ENCODE results near the gene ARHGEF11. TPM values are rescaled to one million over a fixed set of nuclear protein-coding genes. Genes with fewer than 3 reads are reported as not detected.

Gene ARHGEF11
- total RNA-seq, 1 donor from 2014 or later = 29.1 TPM

- Histone ChIP-seq H3K27ac (replicated peaks) (peak overlapping the region; percentile 94), H3K4me3 (peak overlapping the region; percentile 72), H3K4me1 (peaks cover 78% of the 10 kb centered on the region), H3K36me3 (no peaks in the 10 kb centered on the region), H3K27me3 (ENCODE audit: low read depth) (peaks cover 46% of the 10 kb centered on the region), H3K9me3 (replicated peaks) (no peaks in the 10 kb centered on the region)
- TF ChIP-seq CTCF (IDR thresholded peaks at IDR 0.05; ENCODE audit: borderline replicate concordance) = no peak
- DNase-seq = peak; percentile 72
- intact Hi-C loops (cut with micrococcal nuclease) = no loop called here
These were observed 150.7 kb downstream of the ARHGEF11 start for GRCh38 chr1:156894711-156895454.

GRCh38 chr1:156894001-156894400 is 151.5 kb downstream of the ARHGEF11 start:
- Histone ChIP-seq H3K4me3 (peak overlapping the region; percentile 72), H3K4me1 (peaks cover 70% of the 10 kb centered on the region), H3K27ac (replicated peaks) (peak overlapping the region; percentile 94), H3K36me3 (no peaks in the 10 kb centered on the region), H3K27me3 (ENCODE audit: low read depth) (peaks cover 39% of the 10 kb centered on the region), H3K9me3 (replicated peaks) (no peaks in the 10 kb centered on the region)
- DNase-seq = no peak
- intact Hi-C loops (cut with micrococcal nuclease) = no loop called here
- TF ChIP-seq CTCF (IDR thresholded peaks at IDR 0.05; ENCODE audit: borderline replicate concordance) = no peak

GRCh38 chr1:156893048-156893953 is 152.2 kb downstream of the ARHGEF11 start, which contains the start of gene PEAR1:
TSS of gene PEAR1 (plus strand) at chr1:156893718. CDS start at chr1:156903927, 10,209 bp downstream.
- peaks cover 63% of the 10 kb centered on the region for H3K4me1 ChIP-seq
- intact Hi-C loops (cut with micrococcal nuclease) = no loop called here
- H3K27me3 ChIP-seq (ENCODE audit: low read depth) = peaks cover 39% of the 10 kb centered on the region
- peak within 1 kb of the TSS; percentile 94 for H3K27ac ChIP-seq (replicated peaks)
- no peaks in the 10 kb centered on the region for H3K9me3 ChIP-seq (replicated peaks)
- H3K4me3 ChIP-seq = peak within 1 kb of the TSS; percentile 72
- peak; percentile 79 for DNase-seq
- TF ChIP-seq CTCF (IDR thresholded peaks at IDR 0.05; ENCODE audit: borderline replicate concordance) = no peak
- H3K36me3 ChIP-seq = no peaks in the 10 kb centered on the region

GRCh38 chr1:156892190-156893047 is 153.1 kb downstream of the ARHGEF11 start:
- H3K9me3 ChIP-seq (replicated peaks) = no peaks in the 10 kb centered on the region
- TF ChIP-seq CTCF (IDR thresholded peaks at IDR 0.05; ENCODE audit: borderline replicate concordance) = peak; percentile 94
- H3K4me3 ChIP-seq = peak overlapping the region; percentile 72
- H3K27ac ChIP-seq (replicated peaks) = peak overlapping the region; percentile 94
- H3K4me1 ChIP-seq = peaks cover 54% of the 10 kb centered on the region
- no peaks in the 10 kb centered on the region for H3K36me3 ChIP-seq
- intact Hi-C loops (cut with micrococcal nuclease) = no loop called here
- peaks cover 44% of the 10 kb centered on the region for H3K27me3 ChIP-seq (ENCODE audit: low read depth)
- DNase-seq = peak; percentile 94
